OCI-LY1 (cell line): ENCODE data around the gene PSMD6.

Experiments used
- EZH2 ChIP-seq: fragments of 200-600 bp; sonication (generic), shearing (Covaris generic); IDR thresholded peaks from 2 replicates; pipeline ENCODE4 v1.8.0; 2017; ENCODE audit warnings: borderline replicate concordance, mixed run types, mild to moderate bottlenecking, antibody characterized with exemption, low read length, moderate library complexity, mixed read lengths
- TF ChIP-seq, protein P1 (sequence below): fragments of 200-600 bp; sonication (generic), shearing (Covaris generic); IDR thresholded peaks from 2 replicates; pipeline ENCODE4 v1.5.1; 2017; ENCODE audit warnings: mild to moderate bottlenecking, antibody characterized with exemption, low read length, moderate library complexity, mixed read lengths

GRCh38 chr3:63976872-63977200 is 46.5 kb downstream of the PSMD6 start:
- TF ChIP-seq, protein P1, sequence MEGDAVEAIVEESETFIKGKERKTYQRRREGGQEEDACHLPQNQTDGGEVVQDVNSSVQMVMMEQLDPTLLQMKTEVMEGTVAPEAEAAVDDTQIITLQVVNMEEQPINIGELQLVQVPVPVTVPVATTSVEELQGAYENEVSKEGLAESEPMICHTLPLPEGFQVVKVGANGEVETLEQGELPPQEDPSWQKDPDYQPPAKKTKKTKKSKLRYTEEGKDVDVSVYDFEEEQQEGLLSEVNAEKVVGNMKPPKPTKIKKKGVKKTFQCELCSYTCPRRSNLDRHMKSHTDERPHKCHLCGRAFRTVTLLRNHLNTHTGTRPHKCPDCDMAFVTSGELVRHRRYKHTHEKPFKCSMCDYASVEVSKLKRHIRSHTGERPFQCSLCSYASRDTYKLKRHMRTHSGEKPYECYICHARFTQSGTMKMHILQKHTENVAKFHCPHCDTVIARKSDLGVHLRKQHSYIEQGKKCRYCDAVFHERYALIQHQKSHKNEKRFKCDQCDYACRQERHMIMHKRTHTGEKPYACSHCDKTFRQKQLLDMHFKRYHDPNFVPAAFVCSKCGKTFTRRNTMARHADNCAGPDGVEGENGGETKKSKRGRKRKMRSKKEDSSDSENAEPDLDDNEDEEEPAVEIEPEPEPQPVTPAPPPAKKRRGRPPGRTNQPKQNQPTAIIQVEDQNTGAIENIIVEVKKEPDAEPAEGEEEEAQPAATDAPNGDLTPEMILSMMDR, result no peak
- no peak for TF ChIP-seq EZH2
